Stomach (tissue), 9 donors: ENCODE results near the gene MCOLN2. TPM values are rescaled to one million over a fixed set of nuclear protein-coding genes. Genes with fewer than 3 reads are reported as not detected.

Experiments
- DNase-seq, 2 donors: peaks; one replicate each; pipeline versions ENCODE4 v3.0.0 to v3.0.0-alpha.2; 2013 to 2019
- H3K27ac ChIP-seq, 5 donors: fragments of 200-600 bp in 4 of 5; sonication (generic) in 4 of 5; one replicate each; pipeline ENCODE4 v1.5.1; 2013 to 2019; ENCODE audit warnings: mild to moderate bottlenecking in 1 of 5, moderate library complexity in 1 of 5
- H3K27me3 ChIP-seq, 3 donors: fragments of 200-600 bp; sonication (generic); one replicate each; pipeline ENCODE4 v1.5.1; 2017 to 2019; ENCODE audit warnings: mixed run types in 1 of 3
- H3K36me3 ChIP-seq, 4 donors: fragments of 200-600 bp; sonication (generic); 1 replicate in 3 of 4; 2 replicates in 1 of 4; pipeline ENCODE4 v1.5.1; 2016 to 2019
- H3K4me1 ChIP-seq, 4 donors: fragments of 200-600 bp; sonication (generic); one replicate each; pipeline ENCODE4 v1.5.1; 2016 to 2019
- H3K4me3 ChIP-seq, 4 donors: fragments of 200-600 bp; sonication (generic) in 3 of 4; one replicate each; pipeline ENCODE4 v1.5.1; 2016 to 2019; ENCODE audit warnings: mild to moderate bottlenecking in 1 of 4
- H3K9me3 ChIP-seq, 4 donors: fragments of 200-600 bp; sonication (generic); one replicate each; pipeline ENCODE4 v1.5.1; 2016 to 2019
- EP300 ChIP-seq: sonication (generic); formaldehyde crosslinking; IDR thresholded peaks from one replicate; pipeline ENCODE4 v1.6.1; 2017; ENCODE audit warnings: antibody characterized with exemption
- POLR2A ChIP-seq, 4 donors: fragments of 450-650 bp; IDR thresholded peaks; one replicate each; pipeline ENCODE4 v1.6.1; 2016; ENCODE audit warnings: antibody characterized with exemption in 4 of 4, control low read depth in 2 of 4, mild to moderate bottlenecking in 1 of 4, moderate library complexity in 1 of 4
- POLR2AphosphoS5 ChIP-seq, 3 donors: sonication (generic); formaldehyde crosslinking; IDR thresholded peaks; one replicate each; pipeline ENCODE4 v1.6.1; 2016; ENCODE audit warnings: antibody characterized with exemption in 3 of 3
- WGBS, 5 donors: extraction: QIAGEN DNeasy Blood & Tissue Kit in 3 of 5; methylation state at CpG; one replicate each; pipeline versions ENCODE4 v1.1.5 to v1.1.7; 2013 to 2018; 5-methylcytosine and 5-hydroxymethylcytosine counted together
- intact Hi-C: fragments of 100-400 bp; cut with DNase I; formaldehyde crosslinking; loops from one replicate; pipeline ENCODE4 v1.15.1; 2023; ENCODE audit warnings: low total_unique reads
- polyA plus RNA-seq, 3 donors: library from polyadenylated mRNA; stranded (reverse); fragments of 200-250 nt; gene quantifications; one replicate each; pipeline ENCODE4 v1.2.3, GENCODE V29; 2013
- total RNA-seq, 5 donors: library from RNA; depleted of rRNA; stranded (reverse); fragments of >200 nt; gene quantifications; one replicate each; pipeline versions ENCODE4 v1.1.0 to v1.2.3, GENCODE V29; 2014 to 2016
- TF ChIP-seq, protein P1 (sequence below), 7 experiments: fragments of 450-650 bp in 4 of 7; fragments of 200-600 bp in 3 of 7; sonication (generic) in 3 of 7; IDR thresholded peaks; one replicate each; pipeline ENCODE4 v1.5.1; 2016 to 2019; ENCODE audit warnings: antibody characterized with exemption in 7 of 7, control low read depth in 2 of 7, mild to moderate bottlenecking in 1 of 7
- donor health status: healthy with polysubstance abuse.
- donor health status: Bipolar disorder and iron deficiency.
- donor health status: healthy.

The MCOLN2 gene
- total and polyA plus RNA-seq, 8 donors, result 0.50 to 27.2 (median 1.8) TPM; not detected in 2

GRCh38 chr1:84969489-84970250 is 27.2 kb downstream of the MCOLN2 start:
- 83 to 92% (median 90%) methylated on average over 7 of the region's 7 CpGs for WGBS, 5 donors
- Histone ChIP-seq H3K4me1 (no peaks in the 10 kb centered on the region), H3K36me3 (no peaks in the 10 kb centered on the region), H3K27ac (no peak overlapping the region), H3K9me3 (no peaks in the 10 kb centered on the region), H3K4me3 (no peak overlapping the region), H3K27me3 (no peaks in the 10 kb centered on the region)
- intact Hi-C loops, result no loop called here
- no peak for DNase-seq
- no peak for TF ChIP-seq EP300
- TF ChIP-seq POLR2AphosphoS5 (IDR thresholded peaks at IDR 0.05), result no peak
- no peak for TF ChIP-seq POLR2A (IDR thresholded peaks at IDR 0.05)
- TF ChIP-seq, protein P1, sequence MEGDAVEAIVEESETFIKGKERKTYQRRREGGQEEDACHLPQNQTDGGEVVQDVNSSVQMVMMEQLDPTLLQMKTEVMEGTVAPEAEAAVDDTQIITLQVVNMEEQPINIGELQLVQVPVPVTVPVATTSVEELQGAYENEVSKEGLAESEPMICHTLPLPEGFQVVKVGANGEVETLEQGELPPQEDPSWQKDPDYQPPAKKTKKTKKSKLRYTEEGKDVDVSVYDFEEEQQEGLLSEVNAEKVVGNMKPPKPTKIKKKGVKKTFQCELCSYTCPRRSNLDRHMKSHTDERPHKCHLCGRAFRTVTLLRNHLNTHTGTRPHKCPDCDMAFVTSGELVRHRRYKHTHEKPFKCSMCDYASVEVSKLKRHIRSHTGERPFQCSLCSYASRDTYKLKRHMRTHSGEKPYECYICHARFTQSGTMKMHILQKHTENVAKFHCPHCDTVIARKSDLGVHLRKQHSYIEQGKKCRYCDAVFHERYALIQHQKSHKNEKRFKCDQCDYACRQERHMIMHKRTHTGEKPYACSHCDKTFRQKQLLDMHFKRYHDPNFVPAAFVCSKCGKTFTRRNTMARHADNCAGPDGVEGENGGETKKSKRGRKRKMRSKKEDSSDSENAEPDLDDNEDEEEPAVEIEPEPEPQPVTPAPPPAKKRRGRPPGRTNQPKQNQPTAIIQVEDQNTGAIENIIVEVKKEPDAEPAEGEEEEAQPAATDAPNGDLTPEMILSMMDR (IDR thresholded peaks at IDR 0.05), result no peak

DNA sequence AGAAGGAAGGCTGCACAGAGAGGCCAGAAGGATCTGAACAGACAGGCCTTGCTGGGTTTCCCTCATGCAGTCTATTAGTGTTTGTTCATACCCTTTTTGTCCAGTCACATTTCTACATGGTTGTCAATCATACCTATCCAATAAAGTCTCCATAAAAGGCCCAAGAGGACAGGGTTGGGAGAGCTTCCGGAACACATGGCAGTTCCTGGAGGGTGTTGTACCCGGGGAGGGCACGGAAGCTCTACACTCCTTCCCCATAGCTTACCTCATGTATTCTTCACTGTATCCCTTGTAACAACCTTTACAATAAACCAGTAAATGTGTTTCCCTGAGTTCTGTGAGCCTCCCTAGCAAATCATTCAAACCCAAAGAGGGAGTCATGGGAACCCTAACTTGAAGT is 28.0 kb downstream of the MCOLN2 start:
- TF ChIP-seq POLR2AphosphoS5 (IDR thresholded peaks at IDR 0.05), result no peak
- no peak for TF ChIP-seq EP300
- TF ChIP-seq POLR2A (IDR thresholded peaks at IDR 0.05), result no peak
- TF ChIP-seq, protein P1 (IDR thresholded peaks at IDR 0.05), result no peak
- H3K27ac ChIP-seq, result no peak overlapping the region
- intact Hi-C loops, result no loop called here
- H3K27me3 ChIP-seq, result no peaks in the 10 kb centered on the region
- no peaks in the 10 kb centered on the region for H3K9me3 ChIP-seq
- 94 to 98% (median 97%) methylated on average over 3 of the region's 3 CpGs for WGBS, 5 donors
- H3K4me3 ChIP-seq, result no peak overlapping the region
- no peaks in the 10 kb centered on the region for H3K36me3 ChIP-seq
- no peaks in the 10 kb centered on the region for H3K4me1 ChIP-seq
- DNase-seq, result no peak

DNA sequence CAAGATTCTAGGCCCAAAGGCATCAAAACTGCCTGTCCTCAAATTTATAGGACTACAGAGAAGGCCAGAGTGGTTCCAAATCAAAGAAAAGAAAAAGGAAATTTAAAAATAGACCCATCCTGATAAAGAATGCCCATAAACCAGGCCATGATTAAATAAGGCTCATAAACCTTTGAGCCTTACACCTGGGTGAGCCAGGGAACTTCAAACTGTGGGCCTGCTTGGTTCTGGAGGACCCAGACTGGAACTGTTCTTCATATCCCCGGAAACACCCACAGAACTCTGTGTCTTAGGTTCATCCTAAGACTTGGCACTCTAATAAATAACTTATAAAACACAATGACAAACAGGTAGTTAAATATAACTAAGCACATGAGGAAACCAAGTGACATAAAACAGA is 28.8 kb downstream of the MCOLN2 start:
- DNase-seq, result no peak
- H3K27ac ChIP-seq, result no peak overlapping the region
- TF ChIP-seq, protein P1 (IDR thresholded peaks at IDR 0.05), result no peak
- no peak for TF ChIP-seq POLR2A (IDR thresholded peaks at IDR 0.05)
- TF ChIP-seq POLR2AphosphoS5 (IDR thresholded peaks at IDR 0.05), result no peak
- no peak for TF ChIP-seq EP300
- intact Hi-C loops, result no loop called here
- H3K27me3 ChIP-seq, result no peaks in the 10 kb centered on the region
- no peak overlapping the region for H3K4me3 ChIP-seq
- H3K36me3 ChIP-seq, result no peaks in the 10 kb centered on the region
- H3K4me1 ChIP-seq, result no peaks in the 10 kb centered on the region
- H3K9me3 ChIP-seq, result no peaks in the 10 kb centered on the region
- WGBS, 5 donors, result 86 to 100% (median 92%) methylated on average over 1 of the region's 1 CpG

GRCh38 chr1:84967666-84968065 is 29.2 kb downstream of the MCOLN2 start:
- H3K4me3 ChIP-seq, result no peak overlapping the region
- intact Hi-C loops, result no loop called here
- H3K27me3 ChIP-seq, result no peaks in the 10 kb centered on the region
- H3K9me3 ChIP-seq, result no peaks in the 10 kb centered on the region
- no peaks in the 10 kb centered on the region for H3K36me3 ChIP-seq
- no peaks in the 10 kb centered on the region for H3K4me1 ChIP-seq
- WGBS, 5 donors, result 69 to 91% (median 75%) methylated on average over 1 of the region's 1 CpG
- no peak for DNase-seq
- TF ChIP-seq POLR2A (IDR thresholded peaks at IDR 0.05), result no peak
- TF ChIP-seq POLR2AphosphoS5 (IDR thresholded peaks at IDR 0.05), result no peak
- TF ChIP-seq EP300, result no peak
- TF ChIP-seq, protein P1 (IDR thresholded peaks at IDR 0.05), result no peak
- H3K27ac ChIP-seq, result no peak overlapping the region
